Thyroid gland (tissue), 4 donors: Measurements from ENCODE around the gene IGDCC3.

Experiments used
- POLR2A ChIP-seq, 2 donors: fragments of 450-650 bp; IDR thresholded peaks; one replicate each; pipeline ENCODE4 v1.6.1; 2017; ENCODE audit warnings: antibody characterized with exemption in 2 of 2, mild to moderate bottlenecking in 2 of 2, moderate library complexity in 1 of 2
- TF ChIP-seq, protein P1 (sequence below), 6 experiments: fragments of 200-600 bp in 3 of 6; fragments of 450-650 bp in 3 of 6; sonication (generic) in 3 of 6; IDR thresholded peaks; one replicate each; pipeline ENCODE4 v1.5.1; 2016 to 2019; ENCODE audit warnings: antibody characterized with exemption in 6 of 6, mild to moderate bottlenecking in 2 of 6, inconsistent platforms in 1 of 6, moderate library complexity in 1 of 6

GRCh38 chr15:65309882-65310418 lies 67.9 kb downstream of the IGDCC3 start:
- TF ChIP-seq, protein P1, sequence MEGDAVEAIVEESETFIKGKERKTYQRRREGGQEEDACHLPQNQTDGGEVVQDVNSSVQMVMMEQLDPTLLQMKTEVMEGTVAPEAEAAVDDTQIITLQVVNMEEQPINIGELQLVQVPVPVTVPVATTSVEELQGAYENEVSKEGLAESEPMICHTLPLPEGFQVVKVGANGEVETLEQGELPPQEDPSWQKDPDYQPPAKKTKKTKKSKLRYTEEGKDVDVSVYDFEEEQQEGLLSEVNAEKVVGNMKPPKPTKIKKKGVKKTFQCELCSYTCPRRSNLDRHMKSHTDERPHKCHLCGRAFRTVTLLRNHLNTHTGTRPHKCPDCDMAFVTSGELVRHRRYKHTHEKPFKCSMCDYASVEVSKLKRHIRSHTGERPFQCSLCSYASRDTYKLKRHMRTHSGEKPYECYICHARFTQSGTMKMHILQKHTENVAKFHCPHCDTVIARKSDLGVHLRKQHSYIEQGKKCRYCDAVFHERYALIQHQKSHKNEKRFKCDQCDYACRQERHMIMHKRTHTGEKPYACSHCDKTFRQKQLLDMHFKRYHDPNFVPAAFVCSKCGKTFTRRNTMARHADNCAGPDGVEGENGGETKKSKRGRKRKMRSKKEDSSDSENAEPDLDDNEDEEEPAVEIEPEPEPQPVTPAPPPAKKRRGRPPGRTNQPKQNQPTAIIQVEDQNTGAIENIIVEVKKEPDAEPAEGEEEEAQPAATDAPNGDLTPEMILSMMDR (IDR thresholded peaks at IDR 0.05): no peak
- TF ChIP-seq POLR2A (IDR thresholded peaks at IDR 0.05): no peak
